ENCODE measurements around the gene DNLZ.

The DNLZ gene

DNA sequence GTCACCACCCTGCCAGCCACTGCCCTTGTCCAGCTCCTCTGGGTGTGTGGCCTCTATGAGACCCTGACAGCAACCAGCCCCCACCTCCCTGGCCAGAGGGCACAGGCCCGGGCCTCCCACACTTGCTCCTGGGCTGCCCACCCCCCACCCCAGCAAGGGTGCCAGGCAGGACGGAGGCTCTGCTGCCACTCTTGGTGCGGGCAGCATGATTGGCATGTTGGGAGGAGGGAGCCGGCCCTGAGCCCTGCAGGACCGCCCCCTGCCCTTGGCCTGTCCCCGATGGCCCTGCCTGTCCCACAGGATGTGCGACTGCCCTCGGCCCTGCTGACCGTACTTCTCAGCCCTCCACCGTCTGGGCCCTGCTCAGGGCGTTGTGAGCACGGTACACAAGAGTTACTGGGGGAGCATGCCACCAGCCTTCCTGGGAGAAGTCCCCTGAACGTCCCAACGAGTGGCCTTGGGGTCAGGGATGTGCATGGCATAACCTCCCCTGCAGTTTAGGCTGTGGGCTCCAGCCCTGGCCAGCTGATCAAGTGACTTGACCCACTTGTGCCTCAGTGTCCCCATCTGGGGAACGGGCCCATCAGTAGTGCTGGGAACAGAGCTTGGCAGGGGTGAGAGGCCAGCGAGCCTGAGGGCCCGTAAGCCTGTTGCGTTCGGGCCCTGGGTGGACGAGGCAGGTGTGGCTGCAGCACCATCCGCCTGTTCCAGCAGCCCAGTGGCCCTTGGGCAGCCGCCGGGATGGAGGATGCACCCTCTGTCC, 20.2 kb downstream of the DNLZ start:
- no peaks in the 10 kb centered on the region; the same call in 1 of the 2 replicates for H3K36me3 ChIP-seq (ENCODE audit: insufficient read depth, low read length)
- peaks cover 10% of the 10 kb centered on the region for H3K4me1 ChIP-seq (ENCODE audit: insufficient read depth, low read length)
- peak overlapping the region; percentile 27; the same call in 1 of the 2 replicates for H3K9ac ChIP-seq (ENCODE audit: low read depth, low read length)
- H3K9me3 ChIP-seq (ENCODE audit: control insufficient read depth, insufficient read depth, low read length) = no peaks in the 10 kb centered on the region

GRCh38 chr9:136342181-136343120, 21.1 kb downstream of the DNLZ start:
- no peaks in the 10 kb centered on the region for H3K9me3 ChIP-seq (ENCODE audit: control insufficient read depth, insufficient read depth, low read length)
- no peaks in the 10 kb centered on the region; the same call in 1 of the 2 replicates for H3K36me3 ChIP-seq (ENCODE audit: insufficient read depth, low read length)
- peaks cover 10% of the 10 kb centered on the region for H3K4me1 ChIP-seq (ENCODE audit: insufficient read depth, low read length)
- peak overlapping the region; percentile 59; the same call in 1 of the 2 replicates for H3K9ac ChIP-seq (ENCODE audit: low read depth, low read length)

DNA sequence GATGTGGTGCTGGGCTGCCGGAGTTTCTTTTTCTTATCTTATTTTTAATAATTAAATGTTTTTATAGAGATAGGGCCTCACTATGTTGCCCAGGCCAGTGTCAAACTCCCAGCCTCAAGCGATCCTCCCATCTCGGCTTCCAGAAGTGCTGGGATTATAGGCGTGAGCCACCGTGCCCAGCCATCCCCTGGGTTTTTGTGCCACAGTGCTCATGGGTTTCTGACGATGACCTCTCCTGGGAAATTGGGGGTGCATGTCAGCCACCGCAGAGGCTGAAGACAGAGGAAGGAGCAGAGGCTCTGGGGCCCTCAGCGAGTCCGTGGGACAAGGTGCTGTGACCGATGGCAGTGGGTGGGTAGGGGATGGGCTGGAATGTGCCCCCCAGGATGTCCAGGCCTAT, 21.8 kb downstream of the DNLZ start:
- Histone ChIP-seq H3K36me3 (ENCODE audit: insufficient read depth, low read length) (no peaks in the 10 kb centered on the region; the same call in 1 of the 2 replicates), H3K9me3 (ENCODE audit: control insufficient read depth, insufficient read depth, low read length) (no peaks in the 10 kb centered on the region), H3K4me1 (ENCODE audit: insufficient read depth, low read length) (peaks cover 10% of the 10 kb centered on the region), H3K9ac (ENCODE audit: low read depth, low read length) (no peak overlapping the region; the same call in 1 of the 2 replicates)

DNA sequence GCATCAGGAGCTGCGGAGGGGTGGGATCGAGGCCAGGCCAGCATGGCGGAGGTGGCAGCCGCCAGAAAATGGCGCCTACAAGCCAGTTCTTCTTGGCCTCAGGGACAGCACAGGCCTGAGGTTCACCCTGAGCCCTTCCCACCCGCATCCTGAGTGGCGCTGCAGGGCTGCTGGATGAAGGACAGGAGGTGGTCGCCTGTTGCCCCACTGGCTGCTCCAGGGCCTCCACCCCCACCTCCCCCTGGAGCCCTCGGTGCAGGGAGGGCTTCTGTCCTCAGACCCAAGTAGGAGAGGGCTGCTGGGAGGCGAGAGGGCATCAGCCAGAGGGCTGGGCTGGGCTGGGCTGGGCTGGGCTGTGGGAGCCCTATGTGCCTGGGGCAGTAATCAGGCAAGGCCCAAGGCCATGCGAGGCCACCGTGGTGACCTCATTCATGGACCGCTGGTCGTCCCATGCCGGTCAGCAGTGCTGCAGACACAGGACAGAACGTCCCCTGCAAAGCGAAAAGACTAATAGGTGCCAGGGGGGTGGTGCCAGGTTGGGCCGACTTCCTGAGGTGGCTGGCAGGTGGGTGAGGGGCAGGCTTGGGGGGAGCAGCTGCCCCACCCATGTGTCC, 22.4 kb downstream of the DNLZ start:
- H3K4me1 ChIP-seq (ENCODE audit: insufficient read depth, low read length) = peaks cover 7% of the 10 kb centered on the region
- no peak overlapping the region for H3K9ac ChIP-seq (ENCODE audit: low read depth, low read length)
- no peaks in the 10 kb centered on the region; the same call in 1 of the 2 replicates for H3K36me3 ChIP-seq (ENCODE audit: insufficient read depth, low read length)
- H3K9me3 ChIP-seq (ENCODE audit: control insufficient read depth, insufficient read depth, low read length) = no peaks in the 10 kb centered on the region

DNA sequence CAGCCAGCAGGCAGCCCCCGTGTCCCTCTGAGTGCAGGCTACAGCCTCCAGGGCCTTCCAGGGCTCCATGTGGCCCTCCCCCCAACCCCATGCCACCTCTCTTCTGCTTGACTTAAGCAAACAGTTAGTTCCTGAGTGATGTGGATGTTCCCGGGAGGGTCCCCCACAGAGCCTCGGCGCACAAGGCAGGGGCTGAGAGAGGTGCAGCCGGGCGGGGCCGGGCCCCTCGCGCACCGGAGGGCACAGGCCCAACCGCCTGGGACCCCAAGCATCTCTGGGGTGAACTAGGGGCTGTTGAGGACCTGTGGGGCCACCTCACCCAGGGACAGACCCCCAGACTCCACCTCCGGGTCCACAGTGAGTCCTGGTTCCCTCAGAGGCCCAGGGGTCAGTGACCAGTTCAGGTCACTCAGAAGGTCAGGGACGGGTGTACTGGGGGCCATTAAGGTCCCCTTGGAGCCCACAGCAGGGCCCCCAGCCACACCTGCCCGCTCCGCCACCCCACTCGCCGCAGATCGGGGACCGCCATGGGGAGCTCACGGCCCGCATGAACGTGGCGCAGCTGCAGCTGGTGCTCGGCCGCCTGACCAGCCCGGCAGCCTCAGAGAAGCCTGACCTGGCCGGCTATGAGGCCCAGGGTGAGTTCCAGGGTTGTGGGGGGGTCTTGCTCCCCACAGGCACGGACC, 23.0 kb downstream of the DNLZ start:
- Histone ChIP-seq H3K36me3 (ENCODE audit: insufficient read depth, low read length) (no peaks in the 10 kb centered on the region; the same call in 1 of the 2 replicates), H3K9ac (ENCODE audit: low read depth, low read length) (no peak overlapping the region), H3K4me1 (ENCODE audit: insufficient read depth, low read length) (peaks cover 1% of the 10 kb centered on the region), H3K9me3 (ENCODE audit: control insufficient read depth, insufficient read depth, low read length) (no peaks in the 10 kb centered on the region)

- Histone ChIP-seq H3K36me3 (ENCODE audit: insufficient read depth, low read length) (no peaks in the 10 kb centered on the region; the same call in 1 of the 2 replicates), H3K9me3 (ENCODE audit: control insufficient read depth, insufficient read depth, low read length) (no peaks in the 10 kb centered on the region), H3K4me1 (ENCODE audit: insufficient read depth, low read length) (no peaks in the 10 kb centered on the region; the same call in none of the 2 replicates), H3K9ac (ENCODE audit: low read depth, low read length) (no peak overlapping the region)
Observed at GRCh38 chr9:136339958-136340310, 23.6 kb downstream of the DNLZ start.

- Histone ChIP-seq H3K36me3 (ENCODE audit: insufficient read depth, low read length) (no peaks in the 10 kb centered on the region; the same call in 1 of the 2 replicates), H3K9ac (ENCODE audit: low read depth, low read length) (no peak overlapping the region), H3K9me3 (ENCODE audit: control insufficient read depth, insufficient read depth, low read length) (no peaks in the 10 kb centered on the region), H3K4me1 (ENCODE audit: insufficient read depth, low read length) (no peaks in the 10 kb centered on the region; the same call in none of the 2 replicates)
Observed at GRCh38 chr9:136339173-136339957, 24.2 kb downstream of the DNLZ start.

DNA sequence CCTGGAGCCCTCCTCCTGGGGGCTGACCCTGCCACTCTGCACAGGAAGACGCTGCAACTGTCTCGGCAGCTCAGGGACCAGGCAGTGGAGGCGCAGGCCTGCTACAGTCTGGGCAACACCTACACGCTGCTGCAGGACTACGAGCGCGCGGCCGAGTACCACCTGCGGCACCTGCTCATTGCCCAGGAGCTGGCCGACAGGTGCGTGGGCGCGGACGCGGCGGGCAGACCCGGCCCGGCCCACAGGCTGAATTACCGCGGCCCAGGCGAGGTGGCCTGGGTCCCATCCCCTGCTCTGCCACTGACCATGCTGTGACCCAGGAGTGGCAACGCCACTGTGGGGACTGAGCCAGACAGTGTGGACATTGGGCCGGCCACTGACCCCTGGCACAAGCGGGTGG, 25.0 kb downstream of the DNLZ start:
- Histone ChIP-seq H3K9me3 (ENCODE audit: control insufficient read depth, insufficient read depth, low read length) (no peaks in the 10 kb centered on the region), H3K4me1 (ENCODE audit: insufficient read depth, low read length) (no peaks in the 10 kb centered on the region; the same call in none of the 2 replicates), H3K36me3 (ENCODE audit: insufficient read depth, low read length) (no peaks in the 10 kb centered on the region; the same call in 1 of the 2 replicates), H3K9ac (ENCODE audit: low read depth, low read length) (no peak overlapping the region)

GRCh38 chr9:136337416-136338395, 25.8 kb downstream of the DNLZ start:
- no peaks in the 10 kb centered on the region for H3K9me3 ChIP-seq (ENCODE audit: control insufficient read depth, insufficient read depth, low read length)
- no peaks in the 10 kb centered on the region; the same call in 1 of the 2 replicates for H3K36me3 ChIP-seq (ENCODE audit: insufficient read depth, low read length)
- no peaks in the 10 kb centered on the region; the same call in none of the 2 replicates for H3K4me1 ChIP-seq (ENCODE audit: insufficient read depth, low read length)
- H3K9ac ChIP-seq (ENCODE audit: low read depth, low read length) = no peak overlapping the region

DNA sequence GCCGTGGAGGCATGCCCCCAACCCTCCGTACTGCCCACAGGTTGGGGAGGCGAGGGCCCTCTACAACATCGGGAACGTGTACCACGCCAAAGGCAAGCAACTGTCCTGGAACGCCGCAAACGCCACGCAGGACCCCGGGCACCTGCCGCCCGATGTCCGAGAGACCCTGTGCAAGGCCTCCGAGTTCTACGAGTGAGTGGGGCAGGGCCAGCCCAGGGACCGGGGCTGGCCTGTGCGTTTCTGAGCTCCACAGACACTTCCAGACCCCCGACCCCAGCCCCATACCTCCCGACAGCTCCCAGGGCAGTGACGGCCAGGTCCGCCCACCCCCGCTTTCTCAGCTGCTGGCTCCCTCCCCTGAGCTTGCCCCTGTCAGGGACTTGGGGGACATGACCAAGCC, 26.7 kb downstream of the DNLZ start:
- Histone ChIP-seq H3K4me1 (ENCODE audit: insufficient read depth, low read length) (no peaks in the 10 kb centered on the region; the same call in none of the 2 replicates), H3K9me3 (ENCODE audit: control insufficient read depth, insufficient read depth, low read length) (no peaks in the 10 kb centered on the region), H3K9ac (ENCODE audit: low read depth, low read length) (no peak overlapping the region), H3K36me3 (ENCODE audit: insufficient read depth, low read length) (no peaks in the 10 kb centered on the region; the same call in 1 of the 2 replicates)

DNA sequence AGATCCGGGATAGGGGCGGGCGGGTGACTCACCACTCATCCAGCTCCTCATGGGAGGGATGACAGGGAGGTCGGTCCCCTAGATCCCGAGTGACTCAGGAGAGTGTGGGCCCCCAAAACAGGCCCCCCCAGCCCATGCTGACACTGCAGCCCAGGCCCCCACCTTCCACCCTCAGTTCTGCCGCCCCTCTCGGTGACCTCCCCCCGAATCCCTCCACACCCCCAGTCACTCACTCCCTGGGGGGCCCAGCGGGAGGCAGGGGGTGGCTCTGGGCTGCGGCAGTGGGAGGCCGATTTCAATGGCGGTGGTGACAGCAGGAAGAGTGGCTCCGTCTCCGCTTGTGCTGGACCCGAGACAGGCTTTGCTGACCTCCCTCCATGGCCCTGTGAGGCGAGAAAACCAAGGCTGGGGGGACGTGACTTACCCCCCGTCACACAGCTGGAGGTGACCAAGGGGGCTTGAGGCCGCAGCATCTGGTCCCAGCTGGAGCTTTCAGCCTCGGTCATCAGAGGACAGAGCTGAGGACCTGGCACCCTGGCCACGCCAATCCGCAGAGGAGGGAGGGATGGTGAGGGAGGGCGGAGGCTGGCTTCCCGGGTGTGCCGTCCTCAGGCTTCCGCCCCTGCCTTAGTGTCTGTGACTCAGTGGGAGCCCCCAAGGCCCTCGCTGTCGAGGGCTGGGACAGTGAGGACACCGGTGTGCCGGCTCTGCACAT, 27.2 kb downstream of the DNLZ start:
- Histone ChIP-seq H3K9me3 (ENCODE audit: control insufficient read depth, insufficient read depth, low read length) (no peaks in the 10 kb centered on the region), H3K36me3 (ENCODE audit: insufficient read depth, low read length) (no peaks in the 10 kb centered on the region; the same call in 1 of the 2 replicates), H3K4me1 (ENCODE audit: insufficient read depth, low read length) (no peaks in the 10 kb centered on the region; the same call in 1 of the 2 replicates), H3K9ac (ENCODE audit: low read depth, low read length) (no peak overlapping the region)

All from ES-I3 (cell line).